T-helper 9 cell (primary cell): ENCODE data around the gene POU2AF2.
"Not testable (repeated sequence)": the region's sequence is repeated elsewhere in the genome, so short reads cannot be mapped to it uniquely, and the experiment has no call there.

Experiments used
- DNase-seq: peaks from one replicate; pipeline ENCODE4 v3.0.0-alpha.2; 2020

Gene POU2AF2

GRCh38 chr11:111260811-111261210 is 15.3 kb downstream of the POU2AF2 start:
- DNase-seq: no peak

DNA sequence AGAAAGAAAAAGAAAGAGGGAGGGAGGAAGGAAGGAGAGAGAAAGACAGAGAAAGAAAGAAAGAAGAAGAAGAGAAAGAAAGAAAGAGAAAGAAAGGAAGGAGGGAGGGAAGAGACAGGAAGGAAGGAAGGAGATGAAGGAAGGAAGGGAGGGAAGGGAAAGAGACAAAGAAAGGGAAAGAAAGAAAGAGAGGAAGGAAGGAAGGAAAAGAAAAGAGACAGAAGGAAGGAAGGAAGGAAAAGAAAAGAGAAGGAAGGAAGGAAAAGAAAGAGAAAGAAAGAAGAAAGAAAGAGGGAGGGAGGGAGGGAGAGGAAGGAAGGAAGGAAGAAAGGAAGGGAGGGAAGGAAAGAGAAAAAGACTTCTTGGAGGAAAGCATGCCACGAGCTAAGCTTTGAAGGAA is 19.1 kb downstream of the POU2AF2 start:
- no peak for DNase-seq

- no peak for DNase-seq
Measured at GRCh38 chr11:111265421-111265820, 19.9 kb downstream of the POU2AF2 start.

DNA sequence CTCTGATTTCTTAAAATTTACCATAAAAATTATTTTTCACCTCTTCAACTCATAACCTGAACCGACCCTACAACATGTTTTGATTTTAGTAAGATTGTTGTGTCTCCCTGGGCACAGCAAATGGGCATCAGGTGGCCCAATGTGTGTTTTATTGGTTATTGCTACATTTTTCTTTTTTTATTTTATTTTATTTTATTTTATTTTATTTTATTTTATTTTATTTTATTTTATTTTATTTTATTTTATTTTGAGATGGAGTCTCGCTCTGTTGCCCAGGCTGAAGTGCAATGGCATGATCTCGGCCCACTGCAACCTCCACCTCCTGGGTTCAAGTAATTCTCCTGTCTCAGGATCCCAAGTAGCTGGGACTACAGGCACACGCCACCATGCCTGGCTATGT is 22.8 kb downstream of the POU2AF2 start:
- DNase-seq: not testable (repeated sequence)

DNA sequence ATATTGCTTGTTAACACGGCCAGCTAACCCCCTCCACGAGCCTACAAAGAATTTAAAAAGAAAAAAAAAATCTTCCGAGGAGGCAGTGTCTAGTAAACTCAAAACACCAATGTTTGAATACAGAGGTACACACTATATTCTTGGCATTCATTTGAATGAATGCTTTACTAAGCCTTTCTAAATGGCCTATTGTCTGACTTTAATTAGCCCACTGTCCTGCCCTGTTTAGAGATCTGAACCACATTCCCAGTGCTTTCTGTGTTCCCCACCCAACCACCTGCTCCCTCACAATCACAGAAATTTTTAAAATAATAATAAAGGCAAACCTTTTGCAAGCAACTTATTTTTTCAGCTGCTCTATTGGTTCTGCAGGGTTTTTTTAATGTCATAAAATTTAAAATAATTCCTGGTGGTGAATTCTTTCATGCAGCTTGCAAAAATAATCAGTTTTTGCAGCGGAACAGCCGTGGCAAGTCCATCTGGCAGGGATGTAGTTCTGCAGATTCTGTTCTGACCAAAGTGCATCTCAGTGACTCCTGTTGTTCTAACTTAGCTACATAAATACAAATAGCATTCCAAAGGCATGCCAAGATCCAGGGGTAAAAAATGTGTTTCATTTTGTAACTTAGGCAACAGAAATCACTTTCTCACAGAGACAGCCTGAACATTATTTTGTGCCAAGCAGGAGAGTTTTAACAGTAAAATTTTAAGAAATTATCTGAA is 23.8 kb downstream of the POU2AF2 start:
- no peak for DNase-seq

- no peak for DNase-seq
Measured at GRCh38 chr11:111272420-111272819, 26.9 kb downstream of the POU2AF2 start.

- no peak for DNase-seq
Measured at GRCh38 chr11:111282562-111283075, 37.1 kb downstream of the POU2AF2 start.

GRCh38 chr11:111283945-111284481 is 38.5 kb downstream of the POU2AF2 start:
- no peak for DNase-seq

DNA sequence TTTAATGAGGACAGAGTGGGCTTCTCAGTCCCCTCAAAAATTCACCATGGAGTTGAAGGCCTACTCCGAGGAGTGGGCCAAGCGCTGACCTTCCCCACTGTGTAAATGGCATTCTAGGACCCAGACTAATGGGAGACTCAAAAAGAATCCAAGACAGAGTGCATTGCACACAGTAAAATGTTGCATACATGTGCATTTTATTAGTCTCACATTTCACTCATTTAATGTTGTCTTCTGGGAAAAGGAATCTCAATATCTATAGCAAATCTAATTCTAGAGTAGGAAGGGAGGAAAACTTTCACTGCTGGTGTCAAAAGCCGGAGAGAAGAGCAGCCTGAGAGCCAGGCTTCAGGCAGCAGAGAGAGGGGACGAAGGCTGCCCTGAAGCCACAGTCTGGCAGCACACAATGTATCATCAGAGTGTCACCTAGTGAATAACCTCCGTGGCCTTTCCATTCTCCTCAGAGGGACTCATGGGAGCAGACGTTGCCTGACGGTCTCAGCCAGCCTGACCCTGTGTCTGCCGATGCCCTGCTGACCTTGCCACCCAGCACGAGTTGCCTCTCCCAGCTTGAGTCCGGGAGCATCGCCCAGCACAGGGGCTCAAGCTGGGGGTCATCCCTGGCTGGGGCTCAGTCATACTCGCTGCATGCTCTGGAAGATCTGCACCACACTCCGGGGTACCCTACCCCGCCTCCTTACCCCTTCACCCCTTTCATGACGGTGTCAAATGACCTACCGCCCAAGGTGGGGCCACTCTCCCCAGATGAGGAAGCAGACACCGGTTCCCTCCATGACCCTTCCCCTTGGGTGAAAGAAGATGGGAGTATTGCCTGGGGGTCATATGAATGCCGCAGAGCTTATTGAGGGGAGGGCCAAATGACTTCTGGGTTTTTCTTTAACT is 39.9 kb downstream of the POU2AF2 start:
- no peak for DNase-seq

- DNase-seq: no peak
Measured at GRCh38 chr11:111291764-111292163, 46.2 kb downstream of the POU2AF2 start.

DNA sequence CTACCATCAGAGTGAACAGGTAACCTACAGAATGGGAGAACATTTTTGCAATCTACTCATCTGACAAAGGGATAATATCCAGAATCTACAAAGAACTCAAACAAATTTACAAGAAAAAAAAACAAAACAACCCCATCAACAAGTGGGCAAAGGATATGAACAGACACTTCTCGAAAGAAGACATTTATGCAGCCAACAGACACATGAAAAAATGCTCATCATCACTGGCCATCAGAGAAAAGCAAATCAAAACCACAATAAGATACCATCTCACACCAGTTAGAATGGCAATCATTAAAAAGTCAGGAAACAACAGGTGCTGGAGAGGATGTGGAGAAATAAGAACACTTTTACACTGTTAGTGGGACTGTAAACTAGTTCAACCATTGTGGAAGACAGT is 46.9 kb downstream of the POU2AF2 start:
- not testable (repeated sequence) for DNase-seq

DNA sequence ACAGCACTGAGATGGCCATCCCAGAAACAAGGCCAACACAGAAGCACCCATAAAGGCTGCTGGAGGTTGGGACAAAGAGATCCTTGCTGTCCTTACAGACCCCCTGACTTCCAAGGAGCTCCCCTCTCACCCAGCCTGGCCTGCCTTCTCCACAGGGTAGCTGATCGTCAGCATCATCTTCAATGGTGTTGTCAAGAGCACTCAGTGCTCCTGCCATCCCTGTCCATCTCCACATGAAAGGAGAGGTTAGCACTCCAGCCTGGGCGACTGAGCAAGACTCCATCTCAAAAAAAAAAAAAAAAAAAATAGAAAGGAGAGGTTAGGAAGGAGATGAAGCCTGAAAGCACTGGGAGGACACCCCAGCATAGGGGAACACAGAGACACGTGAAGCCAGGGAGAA is 50.7 kb downstream of the POU2AF2 start:
- DNase-seq: no peak

- no peak for DNase-seq
Measured at GRCh38 chr11:111297696-111298095, 52.2 kb downstream of the POU2AF2 start.

DNA sequence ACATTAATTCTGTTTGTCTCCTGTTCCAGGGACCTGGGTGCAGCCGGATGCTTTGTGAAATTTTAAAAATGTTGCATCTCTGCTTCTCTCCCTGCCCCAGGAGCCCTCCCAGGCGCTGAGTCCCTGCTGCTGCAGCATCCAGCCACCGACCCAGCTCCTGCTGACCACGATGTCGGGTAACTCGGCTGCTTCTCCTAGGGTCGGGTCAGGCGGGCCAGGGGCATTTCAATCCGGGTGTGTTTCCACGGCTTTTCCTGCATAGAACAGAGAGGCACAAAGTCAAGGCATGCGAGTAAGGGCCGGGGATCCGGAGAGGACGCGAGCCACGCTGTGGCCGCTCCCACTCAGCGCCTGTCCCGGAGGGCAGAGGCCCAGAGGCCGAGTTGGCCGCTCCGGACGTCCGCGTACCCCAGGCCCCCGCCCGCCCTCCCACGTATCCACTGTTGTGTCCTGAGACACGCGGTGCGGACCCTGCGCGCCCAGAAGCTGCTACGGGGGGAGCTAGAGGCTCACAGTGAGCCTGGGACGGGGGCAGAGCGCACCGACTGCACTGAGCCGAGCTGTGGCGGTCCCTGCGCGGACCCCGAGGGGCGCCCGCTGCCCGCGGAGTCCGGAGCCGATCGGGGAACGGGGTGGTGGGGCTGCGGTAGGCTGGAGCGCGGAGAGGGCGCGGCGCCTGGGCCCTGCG is 53.0 kb downstream of the POU2AF2 start, which contains the start of gene POU2AF3:
TSS of gene POU2AF3 (plus strand) at position 134 of the 688 bp plus-strand sequence. CDS start at position 170, 36 bp downstream.
- DNase-seq: no peak

DNA sequence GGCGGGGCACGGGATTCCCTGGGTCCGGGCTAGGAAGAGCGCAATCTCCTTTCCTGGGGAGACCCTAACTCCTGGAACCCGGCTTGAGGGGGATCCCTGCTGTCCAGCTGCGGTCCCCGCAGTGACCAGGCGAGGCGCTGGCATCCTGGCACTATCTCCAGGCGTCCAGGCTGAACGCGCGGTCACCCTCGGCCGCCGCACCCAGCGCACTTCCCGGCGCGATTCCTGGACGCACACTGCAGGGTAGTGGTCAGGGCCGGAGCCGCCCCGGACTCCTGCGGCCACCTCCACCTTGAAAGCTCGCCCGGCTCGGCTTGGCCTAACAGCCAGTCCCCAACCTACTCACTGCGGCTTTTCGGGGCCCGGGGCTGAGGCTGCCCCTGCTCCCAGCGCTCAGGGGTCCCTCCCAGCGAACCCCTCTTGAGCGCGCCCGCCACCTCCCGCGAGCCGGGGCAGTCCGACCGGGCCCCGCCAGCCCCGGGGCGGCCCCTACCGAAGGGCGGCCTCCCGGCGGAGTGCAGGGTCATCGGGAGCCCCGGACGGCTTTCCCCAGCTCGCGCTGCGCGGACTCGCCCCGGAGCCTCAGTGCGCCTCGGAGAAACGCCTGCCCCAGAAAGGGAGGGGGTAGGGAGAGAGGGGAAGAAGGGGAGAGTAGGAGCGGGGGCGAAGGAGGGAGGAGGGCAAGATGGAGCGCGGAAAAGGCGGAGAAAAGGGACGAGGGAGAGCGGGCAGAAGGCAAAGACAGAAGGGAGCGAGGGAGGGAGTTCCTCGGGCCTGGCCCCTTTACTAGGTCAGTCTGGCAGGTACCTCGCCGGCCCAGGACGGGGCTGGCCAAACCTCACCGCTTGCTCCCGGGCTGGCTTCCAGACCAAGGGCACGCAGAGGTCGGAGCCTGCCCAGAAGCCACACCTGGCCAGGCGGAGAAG is 53.8 kb downstream of the POU2AF2 start:
- DNase-seq: no peak

- DNase-seq: no peak
Measured at GRCh38 chr11:111300569-111300968, 55.0 kb downstream of the POU2AF2 start.

- no peak for DNase-seq
Measured at GRCh38 chr11:111301004-111301841, 55.7 kb downstream of the POU2AF2 start.

DNA sequence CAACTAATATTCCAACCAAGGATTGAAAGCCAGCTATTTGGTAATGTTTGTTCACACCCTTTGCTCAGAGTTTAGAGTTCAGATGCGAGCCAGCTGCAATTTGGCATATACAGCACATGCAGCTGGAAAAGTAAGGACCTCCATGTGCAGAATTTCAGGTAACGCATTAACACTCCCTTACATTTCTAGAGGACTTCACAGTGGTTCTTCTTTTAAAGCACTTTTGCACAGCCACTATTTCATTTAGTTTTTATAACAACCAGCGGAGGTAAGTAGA is 56.3 kb downstream of the POU2AF2 start:
- DNase-seq: no peak

GRCh38 chr11:111302298-111302697 is 56.8 kb downstream of the POU2AF2 start:
- no peak for DNase-seq

- DNase-seq: no peak
Measured at GRCh38 chr11:111303461-111303860, 57.9 kb downstream of the POU2AF2 start.
